Lung (tissue), 12 donors: ENCODE data around the gene FNTB. TPM values are rescaled to one million over a fixed set of nuclear protein-coding genes. Genes with fewer than 3 reads are reported as not detected.

Source experiments
- ATAC-seq: fragments of 200-7000 bp; cut with Tn5 transposase; one replicate; pipeline ENCODE4 v1.9.1; 2020; ENCODE audit warnings: moderate number of reproducible peaks; ENCODE audit not compliant: insufficient read depth, low FRiP score
- DNase-seq, 3 donors: peaks; one replicate each; pipeline ENCODE4 v3.0.0-alpha.2; 2013 to 2017
- H3K27ac ChIP-seq, 2 donors: one replicate each; pipeline ENCODE4 v1.5.1; 2013; ENCODE audit warnings: mild to moderate bottlenecking in 2 of 2, moderate library complexity in 2 of 2, control low read depth in 1 of 2, inconsistent platforms in 1 of 2, low read depth in 1 of 2, low read length in 1 of 2
- H3K27me3 ChIP-seq, 3 donors: one replicate each; pipeline ENCODE4 v1.5.1; 2013; ENCODE audit warnings: low read length in 2 of 3; ENCODE audit not compliant: control insufficient read depth in 3 of 3, insufficient read depth in 3 of 3
- H3K36me3 ChIP-seq, 4 donors: one replicate each; pipeline ENCODE4 v1.5.1; 2013; ENCODE audit warnings: low read length in 4 of 4, mild to moderate bottlenecking in 1 of 4, moderate library complexity in 1 of 4; ENCODE audit not compliant: control insufficient read depth in 4 of 4, insufficient read depth in 4 of 4
- H3K4me1 ChIP-seq, 5 donors: one replicate each; pipeline ENCODE4 v1.5.1; 2013; ENCODE audit warnings: low read length in 5 of 5, mild to moderate bottlenecking in 2 of 5, moderate library complexity in 1 of 5; ENCODE audit not compliant: control insufficient read depth in 5 of 5, insufficient read depth in 5 of 5
- H3K4me3 ChIP-seq: one replicate; pipeline ENCODE4 v1.5.1; 2013; ENCODE audit warnings: mild to moderate bottlenecking, control low read depth, moderate library complexity
- H3K9ac ChIP-seq, 2 donors: one replicate each; pipeline ENCODE4 v1.5.1; 2013; ENCODE audit warnings: low read length in 2 of 2, control low read depth in 1 of 2; ENCODE audit not compliant: insufficient read depth in 1 of 2
- H3K9me3 ChIP-seq, 4 donors: one replicate each; pipeline ENCODE4 v1.5.1; 2013; ENCODE audit warnings: low read length in 3 of 4, mild to moderate bottlenecking in 1 of 4, moderate library complexity in 1 of 4; ENCODE audit not compliant: control insufficient read depth in 4 of 4, insufficient read depth in 3 of 4
- WGBS, 2 donors: extraction: QIAGEN DNeasy Blood & Tissue Kit; methylation state at CpG; one replicate each; pipeline ENCODE4 v1.1.7; 2013; 5-methylcytosine and 5-hydroxymethylcytosine counted together
- polyA plus RNA-seq, 2 donors: library from polyadenylated mRNA; stranded (reverse); fragments of 200-250 nt; gene quantifications; one replicate each; pipeline ENCODE4 v1.2.1, GENCODE V29; 2013
- total RNA-seq, 2 donors: library from RNA; depleted of rRNA in 1 of 2; stranded (reverse); fragments of >200 nt in 1 of 2; gene quantifications; one replicate each; pipeline ENCODE4 v1.2.1, GENCODE V29; 2014 to 2021
- TF ChIP-seq, protein P1 (sequence below): IDR thresholded peaks from 2 replicates; pipeline ENCODE4 v1.5.1; 2012; ENCODE audit warnings: mild to moderate bottlenecking; ENCODE audit errors: control extremely low read depth, extremely low read depth
- donor health status: control.
- donor health status: control.
- donor health status: Bipolar disorder and iron deficiency.
- donor health status: healthy.
- donor health status: DM: yes; HTN: yes; CAD: no.

FNTB gene
- total and polyA plus RNA-seq, 4 donors = 6.2 to 14.8 (median 10.8) TPM

- peaks cover 0 to 7% (median 0%) of the 10 kb centered on the region in 5 donors for H3K4me1 ChIP-seq
- no peak overlapping the region for H3K4me3 ChIP-seq
- H3K27me3 ChIP-seq = no peaks in the 10 kb centered on the region
- H3K9ac ChIP-seq = no peak overlapping the region
- H3K9me3 ChIP-seq = no peaks in the 10 kb centered on the region
- TF ChIP-seq, protein P1, sequence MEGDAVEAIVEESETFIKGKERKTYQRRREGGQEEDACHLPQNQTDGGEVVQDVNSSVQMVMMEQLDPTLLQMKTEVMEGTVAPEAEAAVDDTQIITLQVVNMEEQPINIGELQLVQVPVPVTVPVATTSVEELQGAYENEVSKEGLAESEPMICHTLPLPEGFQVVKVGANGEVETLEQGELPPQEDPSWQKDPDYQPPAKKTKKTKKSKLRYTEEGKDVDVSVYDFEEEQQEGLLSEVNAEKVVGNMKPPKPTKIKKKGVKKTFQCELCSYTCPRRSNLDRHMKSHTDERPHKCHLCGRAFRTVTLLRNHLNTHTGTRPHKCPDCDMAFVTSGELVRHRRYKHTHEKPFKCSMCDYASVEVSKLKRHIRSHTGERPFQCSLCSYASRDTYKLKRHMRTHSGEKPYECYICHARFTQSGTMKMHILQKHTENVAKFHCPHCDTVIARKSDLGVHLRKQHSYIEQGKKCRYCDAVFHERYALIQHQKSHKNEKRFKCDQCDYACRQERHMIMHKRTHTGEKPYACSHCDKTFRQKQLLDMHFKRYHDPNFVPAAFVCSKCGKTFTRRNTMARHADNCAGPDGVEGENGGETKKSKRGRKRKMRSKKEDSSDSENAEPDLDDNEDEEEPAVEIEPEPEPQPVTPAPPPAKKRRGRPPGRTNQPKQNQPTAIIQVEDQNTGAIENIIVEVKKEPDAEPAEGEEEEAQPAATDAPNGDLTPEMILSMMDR = no peak
- no peak overlapping the region for H3K27ac ChIP-seq
- peaks cover 0 to 5% (median 0%) of the 10 kb centered on the region in 4 donors for H3K36me3 ChIP-seq
- no peak for ATAC-seq
- 95 to 97% methylated on average over 17 of the region's 17 CpGs for WGBS, 2 donors
- DNase-seq = no peak
Measured at GRCh38 chr14:64938972-64939816, 47.5 kb upstream of the FNTB start.

- no peak overlapping the region for H3K4me3 ChIP-seq
- ATAC-seq = no peak
- no peak overlapping the region for H3K27ac ChIP-seq
- no peaks in the 10 kb centered on the region for H3K27me3 ChIP-seq
- no peak overlapping the region for H3K9ac ChIP-seq
- TF ChIP-seq, protein P1 = no peak
- WGBS, 2 donors = 81 to 90% methylated on average over 3 of the region's 3 CpGs
- H3K36me3 ChIP-seq = peaks cover 0 to 5% (median under 1%) of the 10 kb centered on the region in 4 donors
- no peak for DNase-seq
- H3K4me1 ChIP-seq = peaks cover 0 to 4% (median 0%) of the 10 kb centered on the region in 5 donors
- no peaks in the 10 kb centered on the region for H3K9me3 ChIP-seq
Measured at GRCh38 chr14:64939817-64940190, 46.9 kb upstream of the FNTB start.

DNA sequence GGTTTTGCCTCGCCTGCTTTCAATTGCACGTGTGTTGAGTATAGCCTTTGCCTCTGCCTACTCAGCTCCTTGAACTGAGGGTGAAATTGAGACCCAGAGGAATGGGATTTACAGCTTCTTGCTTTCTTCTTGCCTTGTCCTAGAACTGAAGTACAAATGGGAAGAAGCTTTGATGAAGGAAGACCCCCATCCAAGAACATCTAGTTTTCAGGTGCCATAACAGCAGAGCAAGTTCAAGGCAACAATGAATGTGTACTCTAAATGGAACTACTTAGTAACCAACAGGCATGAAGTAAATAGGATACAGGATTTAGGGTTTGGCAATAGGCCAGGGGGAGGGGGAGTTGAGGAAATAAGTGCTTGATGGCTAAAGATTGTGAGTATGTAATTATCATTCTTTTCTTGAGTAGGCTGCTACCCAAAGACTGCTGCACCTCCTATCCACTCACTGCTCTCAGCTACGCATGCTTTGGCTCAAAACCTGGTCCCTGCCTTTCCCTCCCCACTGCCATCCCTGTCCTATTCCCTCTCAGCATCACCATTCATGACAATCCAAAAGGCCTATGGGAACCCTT is 46.3 kb upstream of the FNTB start:
- Histone ChIP-seq H3K9ac (no peak overlapping the region), H3K4me1 (peaks cover 0 to 4% (median 0%) of the 10 kb centered on the region in 5 donors), H3K4me3 (no peak overlapping the region), H3K9me3 (no peaks in the 10 kb centered on the region), H3K36me3 (peaks cover 0 to 5% (median under 1%) of the 10 kb centered on the region in 4 donors), H3K27ac (no peak overlapping the region), H3K27me3 (no peaks in the 10 kb centered on the region)
- 94 to 97% methylated on average over 3 of the region's 3 CpGs for WGBS, 2 donors
- ATAC-seq = no peak
- DNase-seq = no peak
- TF ChIP-seq, protein P1 = no peak
